HG02588 (cell line): Measurements from ENCODE around the gene XYLT1.

ENCODE experiments used
- ATAC-seq: cut with Tn5 transposase; IDR thresholded peaks from one replicate; pipeline ENCODE4 v1.9.1; 2021; ENCODE audit warnings: mild to moderate bottlenecking, moderate library complexity; ENCODE audit not compliant: unreplicated experiment

The XYLT1 gene

DNA sequence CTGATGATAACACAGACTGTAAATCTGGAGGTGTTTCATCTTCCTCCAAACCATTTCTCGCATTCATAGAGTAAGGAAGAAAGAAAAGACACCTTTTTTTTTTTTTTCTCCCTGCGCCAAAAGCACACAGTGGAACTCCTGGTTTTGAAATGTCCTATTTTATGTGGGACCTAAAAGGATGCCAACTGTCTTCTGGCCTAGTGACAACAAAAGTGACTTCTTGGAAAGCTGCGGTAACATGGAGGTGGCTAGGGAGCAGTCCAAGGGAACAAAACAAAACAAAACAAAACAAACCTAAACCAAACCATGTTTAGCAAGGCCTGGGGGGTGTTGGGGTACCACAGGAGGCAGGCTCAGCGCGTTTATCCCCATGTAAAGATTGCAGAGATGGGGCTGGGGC, 174.8 kb downstream of the XYLT1 start:
- ATAC-seq, result no peak

DNA sequence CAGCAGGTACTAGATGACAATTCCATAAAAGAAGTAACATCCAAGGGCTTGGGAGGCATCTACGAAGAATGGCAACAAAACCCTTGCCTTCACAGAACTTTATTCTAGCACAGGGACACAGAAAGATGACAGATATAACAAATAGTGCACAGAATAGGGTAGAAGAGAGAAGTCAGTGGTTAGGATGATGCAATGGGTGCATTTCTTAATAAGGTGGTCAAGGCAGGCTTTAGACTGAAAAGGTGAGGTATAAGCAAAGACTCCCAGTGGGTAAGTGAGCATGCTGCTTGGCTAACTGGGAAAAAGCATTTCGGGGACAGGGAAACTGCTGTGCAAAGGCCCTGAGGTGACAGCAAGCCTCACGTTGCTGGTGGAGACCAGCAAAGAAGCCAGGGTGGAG, 175.9 kb downstream of the XYLT1 start:
- no peak for ATAC-seq

DNA sequence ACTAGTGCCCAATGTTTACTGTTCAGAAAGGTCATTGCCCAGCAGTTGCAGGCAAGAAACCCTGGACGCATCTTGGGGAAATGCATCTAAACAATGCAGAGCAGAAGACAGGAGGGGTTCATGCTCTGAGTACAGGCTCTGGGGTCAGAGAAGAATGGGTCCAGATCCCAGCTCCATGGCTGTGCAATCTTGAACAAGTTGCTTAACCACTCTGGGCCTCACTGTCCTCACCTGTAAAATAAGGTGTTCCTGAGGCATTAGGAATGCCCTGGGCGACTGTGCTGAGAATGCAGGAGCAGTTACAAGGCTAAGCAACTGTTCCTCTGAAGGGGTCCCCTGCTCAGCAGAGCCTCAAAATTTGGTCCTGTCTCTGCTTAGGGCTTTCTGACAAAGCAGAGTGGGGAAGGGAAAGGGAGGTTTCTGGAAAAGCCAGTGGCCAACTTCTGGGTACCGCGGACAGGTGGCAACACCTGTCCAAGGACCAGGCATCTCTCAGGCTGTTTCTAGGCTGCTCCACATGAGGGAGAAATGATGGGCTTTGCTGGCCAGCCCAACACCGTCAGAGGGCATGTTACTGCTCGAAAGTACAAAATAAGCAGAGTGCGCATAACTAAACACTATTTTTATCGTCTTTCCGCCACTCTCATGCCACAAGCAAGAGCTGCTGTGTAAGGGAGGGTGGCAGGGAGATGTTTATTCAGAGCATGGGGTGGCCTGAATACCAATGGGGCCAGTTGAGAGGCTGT, 176.8 kb downstream of the XYLT1 start:
- ATAC-seq, result no peak

DNA sequence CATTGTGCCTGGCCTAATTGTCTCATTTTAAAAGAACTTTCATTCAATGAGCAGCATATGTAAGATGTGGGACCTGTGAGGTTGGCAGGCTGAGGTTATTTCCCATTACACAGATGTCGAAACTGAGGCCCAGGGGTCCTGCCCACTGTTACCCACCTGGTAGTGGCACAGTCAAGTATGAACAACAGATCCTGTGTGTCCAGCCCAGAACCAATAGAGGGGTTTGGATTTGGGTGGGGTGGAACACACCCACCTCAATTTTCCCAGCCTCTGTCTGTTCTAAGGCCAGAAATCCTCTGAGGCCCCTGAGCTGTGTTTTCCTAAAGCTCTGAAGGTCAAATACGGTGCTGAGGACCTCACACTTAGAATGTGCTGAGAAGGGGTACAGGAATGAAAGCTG, 179.5 kb downstream of the XYLT1 start:
- ATAC-seq, result no peak

DNA sequence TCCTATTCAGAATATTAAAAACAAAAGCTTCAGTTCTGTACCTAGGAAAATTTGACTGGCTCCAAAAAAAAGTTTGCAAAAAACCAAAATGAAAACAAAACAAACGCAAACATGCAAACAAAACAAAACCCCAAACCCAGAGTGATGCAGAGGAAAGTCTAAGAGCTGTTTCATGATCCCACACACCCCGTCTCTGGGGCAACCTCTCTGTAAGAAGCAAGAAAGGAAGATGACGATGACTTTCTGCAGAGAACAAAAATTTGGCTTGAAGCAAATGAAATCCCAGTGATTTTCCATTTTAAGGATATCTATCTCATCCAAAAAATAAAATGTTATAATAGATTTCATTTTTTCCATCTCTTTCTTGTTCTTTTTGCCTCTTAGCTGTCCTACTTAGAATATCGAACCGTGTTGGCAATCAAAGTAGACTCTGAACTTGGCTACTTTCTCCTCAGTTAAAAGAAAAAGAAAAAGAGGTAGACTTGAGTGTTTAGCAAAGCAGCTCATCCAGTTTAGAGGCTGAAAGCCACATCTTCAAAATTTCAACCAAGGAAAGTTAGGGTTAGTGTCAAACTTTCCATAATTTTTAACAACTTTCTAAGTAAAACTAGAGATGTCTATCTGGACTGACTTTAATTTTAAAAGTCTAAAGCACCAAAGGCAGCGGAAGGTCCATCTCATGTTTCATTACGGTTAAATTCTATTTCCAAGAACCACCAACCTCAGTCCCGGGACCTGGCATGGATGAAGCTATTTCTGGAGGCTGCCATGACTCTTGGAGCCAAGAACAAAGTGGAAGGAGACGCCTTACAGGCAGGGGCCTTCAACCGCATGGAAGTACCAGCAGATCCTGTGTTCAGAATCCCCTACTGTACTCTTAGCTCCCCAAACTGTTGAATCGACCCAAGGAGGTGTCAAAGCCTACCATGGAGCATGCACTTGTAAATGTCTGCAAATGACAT, 180.8 kb downstream of the XYLT1 start:
- no peak for ATAC-seq

DNA sequence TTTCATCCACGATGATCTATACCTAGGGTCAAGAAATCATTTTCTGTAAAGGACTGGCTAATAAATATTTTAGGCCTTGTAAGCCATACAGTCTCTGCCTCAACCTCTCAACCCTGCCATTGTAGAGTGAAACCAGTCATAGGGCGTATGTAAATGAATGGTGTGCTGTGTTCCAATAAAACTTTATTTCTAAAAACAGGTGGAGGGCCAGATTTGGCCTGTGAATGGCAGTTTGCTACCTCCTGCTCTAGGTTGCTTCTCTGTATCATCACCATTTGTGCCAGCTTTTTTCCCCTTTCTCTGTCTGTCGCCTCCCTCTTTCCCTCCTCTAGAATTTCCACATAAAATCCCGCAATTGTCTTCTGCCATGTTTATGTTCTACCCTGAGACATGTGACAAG, 181.7 kb downstream of the XYLT1 start:
- no peak for ATAC-seq

DNA sequence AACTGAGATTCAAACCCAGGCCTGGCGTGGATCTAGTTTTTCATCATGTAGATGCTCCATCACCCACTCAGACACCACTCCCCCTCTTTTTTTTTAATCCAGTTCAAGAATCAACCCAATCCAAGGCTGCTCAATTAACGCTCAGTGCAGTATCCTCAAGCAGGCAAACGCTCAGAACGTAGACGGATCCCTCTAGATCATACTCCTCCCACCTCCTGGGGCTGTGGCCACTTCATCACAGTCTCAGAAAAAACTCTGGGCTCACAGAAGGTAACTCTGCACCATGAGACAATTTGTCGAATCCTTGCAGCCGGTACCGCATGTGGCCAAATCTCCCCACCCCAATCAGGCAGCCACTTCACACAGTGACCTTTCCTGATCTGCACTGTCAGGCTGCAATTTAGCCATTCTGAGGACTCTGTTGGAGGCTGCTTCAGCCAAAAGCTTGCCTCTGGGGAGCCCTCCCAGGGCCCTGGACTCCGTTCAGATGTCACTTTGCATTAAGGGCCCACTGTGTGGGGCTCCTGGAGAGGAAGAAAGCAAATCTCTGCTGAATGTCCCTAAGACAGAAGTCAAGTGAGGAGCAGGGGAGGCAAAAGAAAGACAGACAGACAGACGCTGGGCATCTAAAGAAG, 183.5 kb downstream of the XYLT1 start:
- ATAC-seq, result no peak

GRCh38 chr16:17286443-17286842, 184.3 kb downstream of the XYLT1 start:
- no peak for ATAC-seq

GRCh38 chr16:17283016-17283415, 187.7 kb downstream of the XYLT1 start:
- no peak for ATAC-seq

DNA sequence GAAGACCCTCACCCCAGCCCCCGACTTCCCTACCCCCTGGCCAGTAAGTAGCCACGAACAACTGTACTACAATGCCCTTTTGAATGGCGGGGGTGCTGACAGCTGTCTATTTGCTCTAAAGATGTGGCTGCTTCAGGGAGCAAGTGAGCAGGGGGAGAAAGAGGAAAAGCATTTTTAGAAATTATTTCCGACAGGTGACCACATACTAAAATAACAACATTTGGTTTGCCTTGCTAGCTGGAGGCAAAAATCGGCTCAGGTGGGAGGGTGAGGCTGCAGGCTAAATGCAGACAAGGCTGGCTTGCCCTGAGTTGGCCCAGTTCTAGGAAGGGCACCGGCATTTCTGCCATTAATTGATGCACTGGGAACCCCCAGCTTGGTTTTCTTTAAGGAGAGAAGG, 188.5 kb downstream of the XYLT1 start:
- no peak for ATAC-seq

DNA sequence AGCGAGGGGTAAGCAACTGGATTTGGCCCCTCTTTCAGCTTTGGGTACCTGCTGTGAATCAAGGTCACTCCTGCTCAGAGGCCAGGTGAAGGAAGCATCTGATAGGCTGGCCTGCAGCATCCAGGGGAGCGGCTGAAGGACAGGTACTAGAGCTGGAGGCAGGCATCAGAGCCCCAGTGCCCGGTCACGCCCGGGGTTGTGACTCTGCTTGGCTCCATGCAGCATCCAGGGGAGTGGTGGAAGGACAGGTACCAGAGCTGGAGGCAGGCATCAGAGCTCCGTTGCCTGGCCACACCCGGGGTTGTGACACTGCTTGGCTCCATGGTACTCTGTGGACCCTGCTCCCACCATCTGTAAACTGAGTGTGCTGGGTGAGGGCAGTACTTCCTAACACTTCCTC, 189.7 kb downstream of the XYLT1 start:
- no peak for ATAC-seq

DNA sequence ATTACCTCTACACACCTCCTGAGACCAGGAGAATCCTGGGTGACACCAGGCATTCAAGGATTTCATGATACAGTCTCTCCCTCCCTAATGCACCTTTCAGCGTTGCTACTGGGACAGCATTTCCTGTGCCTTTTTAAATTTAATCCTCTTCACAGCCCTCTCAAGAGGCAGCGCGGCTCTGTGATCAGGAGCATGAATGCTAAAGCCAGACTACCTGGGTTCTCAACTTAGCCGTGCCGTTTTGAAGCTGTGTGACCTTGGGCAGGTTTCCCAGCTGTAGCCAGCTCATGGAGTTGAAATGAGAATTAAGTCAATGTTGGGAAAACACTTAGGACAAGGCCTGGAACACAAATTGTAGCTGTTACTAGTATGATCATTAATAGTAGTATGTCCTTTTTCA, 191.8 kb downstream of the XYLT1 start:
- no peak for ATAC-seq

DNA sequence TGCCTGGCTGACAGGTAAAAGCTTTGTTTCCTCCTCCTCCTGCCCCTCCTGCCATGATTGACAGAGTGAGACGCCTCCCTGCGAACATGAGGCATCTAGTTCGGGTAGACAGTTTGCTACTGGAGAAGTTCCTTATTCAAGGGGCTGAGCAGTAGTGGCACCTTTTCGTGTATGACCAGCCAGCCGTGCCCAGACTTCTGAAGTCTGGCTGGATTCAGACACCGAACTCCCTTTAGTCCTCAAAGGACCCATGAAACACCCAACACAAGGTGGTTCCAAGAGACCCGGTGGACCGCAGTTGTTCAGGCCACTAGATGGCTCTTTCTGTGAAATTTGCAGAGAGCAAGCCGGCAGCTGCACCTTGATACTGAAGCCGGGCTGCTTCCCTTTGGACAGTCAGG, 192.8 kb downstream of the XYLT1 start:
- ATAC-seq, result no peak

DNA sequence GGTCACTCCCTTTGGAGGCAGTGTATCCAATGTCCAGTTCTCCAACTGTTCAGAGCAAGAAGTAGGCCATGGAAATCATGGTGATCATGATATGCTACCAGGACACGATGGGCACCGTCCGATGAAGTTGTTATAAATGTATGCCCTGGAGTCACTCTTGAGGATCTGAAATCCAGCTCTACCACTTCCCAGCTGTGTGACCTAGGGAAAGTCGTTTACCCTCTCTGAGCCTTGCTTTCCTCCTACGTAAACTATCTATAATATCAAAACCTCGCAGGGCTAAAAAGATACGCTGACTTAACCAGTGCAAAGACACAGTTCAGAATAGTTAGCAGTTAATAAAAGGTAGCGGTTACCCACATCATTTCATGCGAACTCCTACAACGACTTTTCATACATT, 194.2 kb downstream of the XYLT1 start:
- ATAC-seq, result no peak

DNA sequence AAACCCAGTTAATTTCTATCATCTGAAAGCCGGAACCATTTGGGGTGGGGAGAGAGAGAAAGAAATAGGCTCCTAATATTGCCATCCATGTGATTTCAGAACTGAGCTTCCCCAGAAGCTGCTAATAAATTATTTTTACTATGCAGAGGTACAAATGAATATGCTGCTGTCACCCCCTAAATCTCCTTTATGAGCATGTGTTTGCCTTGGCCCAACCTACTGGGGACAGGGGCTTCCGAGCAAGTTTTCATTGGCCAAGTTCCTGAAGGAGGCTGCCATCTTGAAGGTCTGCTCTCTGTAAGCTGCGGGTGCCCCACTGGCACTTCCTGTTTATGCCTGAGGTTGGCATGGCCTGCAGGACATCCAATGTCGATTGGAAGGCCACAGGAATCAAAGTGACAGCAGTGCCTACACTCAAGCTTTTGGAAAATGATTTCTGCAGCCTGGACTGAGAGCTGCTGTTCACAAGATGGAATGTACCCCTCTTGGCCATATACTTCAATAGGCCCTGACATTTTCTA, 194.7 kb downstream of the XYLT1 start:
- ATAC-seq, result no peak

- no peak for ATAC-seq
Measured at GRCh38 chr16:17275076-17276009, 195.4 kb downstream of the XYLT1 start.

DNA sequence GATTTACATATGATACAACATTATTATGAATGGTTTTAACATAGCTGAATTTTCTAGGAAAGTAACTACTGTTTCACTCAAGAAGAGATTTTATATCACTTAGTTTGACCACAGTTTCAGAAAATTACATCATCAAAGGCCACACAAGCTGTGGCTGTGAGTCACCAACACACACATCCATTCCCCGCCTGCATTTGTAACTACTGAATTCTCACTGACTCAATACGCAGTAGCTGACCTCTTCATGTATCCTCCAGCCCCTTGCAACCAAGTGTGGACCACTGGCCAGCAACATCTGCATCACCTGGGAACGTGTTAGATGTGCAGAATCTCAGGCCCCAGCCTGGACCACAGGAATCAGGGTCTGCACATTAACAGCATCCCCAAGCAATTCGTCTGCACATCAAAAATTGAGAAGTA, 197.6 kb downstream of the XYLT1 start:
- no peak for ATAC-seq

- no peak for ATAC-seq
Measured at GRCh38 chr16:17272716-17273115, 198.0 kb downstream of the XYLT1 start.

DNA sequence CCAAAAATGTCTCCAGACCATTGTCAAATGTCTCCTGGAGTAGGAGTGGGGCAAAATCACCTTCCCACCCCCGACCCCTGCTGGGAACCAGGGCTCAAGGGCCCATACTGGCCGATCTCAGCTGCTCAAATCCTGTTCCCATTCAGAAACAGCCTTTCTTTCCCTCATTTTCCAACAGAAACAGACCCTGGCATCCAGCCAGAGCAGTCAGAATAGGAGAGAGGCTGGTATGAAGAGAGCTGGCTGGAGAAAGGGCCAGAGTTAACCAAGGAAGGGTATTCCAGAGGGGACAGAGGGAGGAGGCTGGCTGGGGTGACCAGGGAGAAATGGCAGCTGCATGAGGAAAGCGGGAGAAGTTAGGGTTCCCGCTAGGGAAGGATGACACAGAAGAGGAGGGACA, 199.1 kb downstream of the XYLT1 start:
- ATAC-seq, result no peak

GRCh38 chr16:17270683-17271109, 200.1 kb downstream of the XYLT1 start:
- no peak for ATAC-seq
